Measurements from ENCODE around the gene CTRL.
A peak's percentile ranks its signal among the peaks of the same experiment; 100 is the strongest.
"Not testable (repeated sequence)": the region's sequence is repeated elsewhere in the genome, so short reads cannot be mapped to it uniquely, and the experiment has no call there.

The CTRL gene

GRCh38 chr16:67931712-67932461 is at the start of gene CTRL:
Gene CTRL (minus strand): TSS chr16:67931862. CDS start chr16:67931852, 10 bp downstream.
- DNase-seq: no peak

GRCh38 chr16:67979955-67980678 is 48.5 kb upstream of the CTRL start, which contains the start of gene DPEP3:
Gene DPEP3 (minus strand): TSS chr16:67980499. CDS start chr16:67980380, 119 bp downstream.
- no peak for DNase-seq

GRCh38 chr16:67977469-67978227 is 46.0 kb upstream of the CTRL start:
- DNase-seq: no peak

GRCh38 chr16:67977005-67977404 is 45.3 kb upstream of the CTRL start:
- no peak for DNase-seq

GRCh38 chr16:67976205-67976604 is 44.5 kb upstream of the CTRL start:
- DNase-seq: no peak

- DNase-seq: no peak
Observed at GRCh38 chr16:67975321-67976105, 43.9 kb upstream of the CTRL start.

- DNase-seq: not testable (repeated sequence)
Observed at GRCh38 chr16:67972285-67972684, 40.6 kb upstream of the CTRL start.

- no peak for DNase-seq
Observed at GRCh38 chr16:67971111-67971510, 39.4 kb upstream of the CTRL start.

GRCh38 chr16:67969254-67970039 is 37.8 kb upstream of the CTRL start:
- DNase-seq: no peak

- DNase-seq: peak; percentile 86
Observed at GRCh38 chr16:67968400-67969253, 37.0 kb upstream of the CTRL start, which contains the start of gene SLC12A4. Gene SLC12A4 (minus strand): TSS chr16:67968637. CDS start chr16:67968553, 84 bp downstream.

GRCh38 chr16:67967958-67968399 is 36.3 kb upstream of the CTRL start:
- DNase-seq: peak; percentile 40

- peak; percentile 29 for DNase-seq
Observed at GRCh38 chr16:67967183-67967957, 35.7 kb upstream of the CTRL start.

- no peak for DNase-seq
Observed at GRCh38 chr16:67966549-67967182, 35.0 kb upstream of the CTRL start.

- no peak for DNase-seq
Observed at GRCh38 chr16:67965668-67966548, 34.2 kb upstream of the CTRL start.

GRCh38 chr16:67964477-67965131 is 32.9 kb upstream of the CTRL start:
- no peak for DNase-seq

- no peak for DNase-seq
Observed at GRCh38 chr16:67963662-67964321, 32.1 kb upstream of the CTRL start.

GRCh38 chr16:67963292-67963661 is 31.6 kb upstream of the CTRL start:
- DNase-seq: no peak
